ENCODE measurements around the gene RNU2-63P. TPM values are rescaled to one million over a fixed set of nuclear protein-coding genes. Genes with fewer than 3 reads are reported as not detected.

Gene RNU2-63P
- total and polyA plus RNA-seq, 4 donors: 3.9 TPM; not detected in 3

GRCh38 chr2:88011011-88011410 lies 5.3 kb downstream of the RNU2-63P start:
- H3K27me3 ChIP-seq (ENCODE audit: control insufficient read depth in 3 of 3, insufficient read depth in 3 of 3, low read length in 2 of 3): no peaks in the 10 kb centered on the region
- DNase-seq (no peak), ATAC-seq (ENCODE audit: insufficient read depth, low FRiP score) (no peak)
- 77 to 82% methylated on average over 1 of the region's 1 CpG for WGBS, 2 donors
- no peak for TF ChIP-seq CTCF (IDR thresholded peaks at IDR 0.05; ENCODE audit: control extremely low read depth, extremely low read depth)
- no peak overlapping the region for H3K9ac ChIP-seq (ENCODE audit: insufficient read depth in 1 of 2, low read length in 2 of 2)
- no peak overlapping the region for H3K27ac ChIP-seq (ENCODE audit: low read depth in 1 of 2, low read length in 1 of 2)
- H3K36me3 ChIP-seq (ENCODE audit: control insufficient read depth in 4 of 4, insufficient read depth in 4 of 4, low read length in 4 of 4): no peaks in the 10 kb centered on the region
- H3K4me1 ChIP-seq (ENCODE audit: control insufficient read depth in 5 of 5, insufficient read depth in 5 of 5, low read length in 5 of 5): no peaks in the 10 kb centered on the region
- no peaks in the 10 kb centered on the region for H3K9me3 ChIP-seq (ENCODE audit: control insufficient read depth in 4 of 4, insufficient read depth in 3 of 4, low read length in 3 of 4)
- no peak overlapping the region for H3K4me3 ChIP-seq

- DNase-seq (no peak), ATAC-seq (ENCODE audit: insufficient read depth, low FRiP score) (no peak)
- Histone ChIP-seq H3K27me3 (ENCODE audit: control insufficient read depth in 3 of 3, insufficient read depth in 3 of 3, low read length in 2 of 3) (no peaks in the 10 kb centered on the region), H3K36me3 (ENCODE audit: control insufficient read depth in 4 of 4, insufficient read depth in 4 of 4, low read length in 4 of 4) (no peaks in the 10 kb centered on the region), H3K4me1 (ENCODE audit: control insufficient read depth in 5 of 5, insufficient read depth in 5 of 5, low read length in 5 of 5) (no peaks in the 10 kb centered on the region), H3K27ac (ENCODE audit: low read depth in 1 of 2, low read length in 1 of 2) (no peak overlapping the region), H3K9me3 (ENCODE audit: control insufficient read depth in 4 of 4, insufficient read depth in 3 of 4, low read length in 3 of 4) (no peaks in the 10 kb centered on the region), H3K9ac (ENCODE audit: insufficient read depth in 1 of 2, low read length in 2 of 2) (no peak overlapping the region), H3K4me3 (no peak overlapping the region)
- no peak for TF ChIP-seq CTCF (IDR thresholded peaks at IDR 0.05; ENCODE audit: control extremely low read depth, extremely low read depth)
- WGBS, 2 donors: 98 to 100% methylated on average over 1 of the region's 1 CpG
Measured at GRCh38 chr2:88010136-88010535, 6.2 kb downstream of the RNU2-63P start.

- ATAC-seq (ENCODE audit: insufficient read depth, low FRiP score) (no peak), DNase-seq (no peak)
- 92 to 94% methylated on average over 16 of the region's 16 CpGs for WGBS, 2 donors
- no peak overlapping the region for H3K4me3 ChIP-seq
- no peak overlapping the region for H3K27ac ChIP-seq (ENCODE audit: low read depth in 1 of 2, low read length in 1 of 2)
- H3K9ac ChIP-seq (ENCODE audit: insufficient read depth in 1 of 2, low read length in 2 of 2): no peak overlapping the region
- no peaks in the 10 kb centered on the region for H3K27me3 ChIP-seq (ENCODE audit: control insufficient read depth in 3 of 3, insufficient read depth in 3 of 3, low read length in 2 of 3)
- no peaks in the 10 kb centered on the region for H3K9me3 ChIP-seq (ENCODE audit: control insufficient read depth in 4 of 4, insufficient read depth in 3 of 4, low read length in 3 of 4)
- no peak for TF ChIP-seq CTCF (IDR thresholded peaks at IDR 0.05; ENCODE audit: control extremely low read depth, extremely low read depth)
- peaks cover 0 to 3% (median 0%) of the 10 kb centered on the region in 5 donors for H3K4me1 ChIP-seq (ENCODE audit: control insufficient read depth in 5 of 5, insufficient read depth in 5 of 5, low read length in 5 of 5)
- no peaks in the 10 kb centered on the region for H3K36me3 ChIP-seq (ENCODE audit: control insufficient read depth in 4 of 4, insufficient read depth in 4 of 4, low read length in 4 of 4)
Measured at GRCh38 chr2:88006912-88007439, 9.4 kb downstream of the RNU2-63P start.

- Histone ChIP-seq H3K4me3 (no peak overlapping the region), H3K27ac (ENCODE audit: low read depth in 1 of 2, low read length in 1 of 2) (no peak overlapping the region), H3K36me3 (ENCODE audit: control insufficient read depth in 4 of 4, insufficient read depth in 4 of 4, low read length in 4 of 4) (no peaks in the 10 kb centered on the region), H3K27me3 (ENCODE audit: control insufficient read depth in 3 of 3, insufficient read depth in 3 of 3, low read length in 2 of 3) (no peaks in the 10 kb centered on the region), H3K9ac (ENCODE audit: insufficient read depth in 1 of 2, low read length in 2 of 2) (no peak overlapping the region), H3K4me1 (ENCODE audit: control insufficient read depth in 5 of 5, insufficient read depth in 5 of 5, low read length in 5 of 5) (peaks cover 0 to 3% (median 0%) of the 10 kb centered on the region in 5 donors), H3K9me3 (ENCODE audit: control insufficient read depth in 4 of 4, insufficient read depth in 3 of 4, low read length in 3 of 4) (no peaks in the 10 kb centered on the region)
- DNase-seq (no peak), ATAC-seq (ENCODE audit: insufficient read depth, low FRiP score) (no peak)
- no peak for TF ChIP-seq CTCF (IDR thresholded peaks at IDR 0.05; ENCODE audit: control extremely low read depth, extremely low read depth)
- WGBS, 2 donors: 86 to 99% methylated on average over 6 of the region's 6 CpGs
Measured at GRCh38 chr2:88005776-88006175, 10.6 kb downstream of the RNU2-63P start.
